SK-N-SH treated with all-trans-retinoic acid at 6 μM for 48 hours (cell line): ENCODE results near the gene PRKG1.

Source experiments
- ATAC-seq: fragments of 200-7000 bp; cut with Tn5 transposase; 3 replicates; pipeline ENCODE4 v1.9.1; 2020; ENCODE audit warnings: mild to moderate bottlenecking, moderate library complexity
- ARNTL ChIP-seq: fragments of 450-650 bp; formaldehyde crosslinking; IDR thresholded peaks from 2 replicates; pipeline ENCODE4 v1.5.0; 2020; ENCODE audit warnings: low read depth, mild to moderate bottlenecking, moderate library complexity, borderline replicate concordance
- BACH2 ChIP-seq: fragments of 250-450 bp; sonication (Bioruptor Pico); IDR thresholded peaks from 2 replicates; pipeline ENCODE4 v1.9.0; 2021; ENCODE audit warnings: mild to moderate bottlenecking, borderline replicate concordance
- CREB5 ChIP-seq: fragments of 250-450 bp; sonication (Bioruptor Pico); IDR thresholded peaks from 2 replicates; pipeline ENCODE4 v1.5.1; 2020; ENCODE audit warnings: low read depth, mild to moderate bottlenecking, moderate library complexity
- CSRNP3 ChIP-seq: fragments of 250-450 bp; sonication (Bioruptor Pico); IDR thresholded peaks from 2 replicates; pipeline ENCODE4 v1.5.1; 2021; ENCODE audit warnings: mild to moderate bottlenecking, moderate library complexity
- ESRRG ChIP-seq: fragments of 250-450 bp; sonication (Bioruptor Pico); IDR thresholded peaks from 2 replicates; pipeline ENCODE4 v1.6.1; 2021; ENCODE audit warnings: mild to moderate bottlenecking
- GLIS3 ChIP-seq: fragments of 250-450 bp; sonication (Bioruptor Pico); IDR thresholded peaks from 2 replicates; pipeline ENCODE4 v1.5.0; 2020; ENCODE audit warnings: mild to moderate bottlenecking, moderate library complexity
- ISL1 ChIP-seq: fragments of 250-450 bp; sonication (Bioruptor Pico); IDR thresholded peaks from 2 replicates; pipeline ENCODE4 v2.1.2; 2022; ENCODE audit warnings: mild to moderate bottlenecking, moderate library complexity
- OSR1 ChIP-seq: fragments of 250-450 bp; sonication (Bioruptor Pico); IDR thresholded peaks from 2 replicates; pipeline ENCODE4 v1.8.0; 2022; ENCODE audit warnings: moderate library complexity, mild to moderate bottlenecking, inconsistent platforms
- PPARA ChIP-seq: fragments of 250-450 bp; sonication (Bioruptor Pico); IDR thresholded peaks from 2 replicates; pipeline ENCODE4 v1.5.0; 2020; ENCODE audit warnings: mild to moderate bottlenecking, borderline replicate concordance
- RARB ChIP-seq: fragments of 250-450 bp; sonication (Bioruptor Pico); IDR thresholded peaks from 2 replicates; pipeline ENCODE4 v1.8.0; 2021; ENCODE audit warnings: mild to moderate bottlenecking, moderate library complexity
- SNAI2 ChIP-seq: fragments of 250-450 bp; sonication (Bioruptor Pico); IDR thresholded peaks from 2 replicates; pipeline ENCODE4 v1.5.0; 2020; ENCODE audit warnings: mild to moderate bottlenecking, moderate library complexity
- TCF4 ChIP-seq: fragments of 250-450 bp; sonication (Bioruptor Pico); IDR thresholded peaks from 2 replicates; pipeline ENCODE4 v1.8.0; 2021; ENCODE audit warnings: mild to moderate bottlenecking, moderate library complexity, borderline replicate concordance
- TOX ChIP-seq: fragments of 250-450 bp; sonication (Bioruptor Pico); IDR thresholded peaks from 2 replicates; pipeline ENCODE4 v1.8.0; 2021; ENCODE audit warnings: mild to moderate bottlenecking, moderate library complexity, borderline replicate concordance
- ZC3H10 ChIP-seq: fragments of 250-450 bp; sonication (Bioruptor Pico); IDR thresholded peaks from 2 replicates; pipeline ENCODE4 v1.5.1; 2021; ENCODE audit warnings: mild to moderate bottlenecking, moderate library complexity
- ZFP30 ChIP-seq: fragments of 450-650 bp; formaldehyde crosslinking; IDR thresholded peaks from 2 replicates; pipeline ENCODE4 v1.5.0; 2022; ENCODE audit warnings: mild to moderate bottlenecking, moderate library complexity
- ZNF565 ChIP-seq: fragments of 450-650 bp; formaldehyde crosslinking; conservative IDR thresholded peaks from 2 replicates; pipeline ENCODE4 v1.5.0; 2020; ENCODE audit warnings: low read depth, mild to moderate bottlenecking, moderate library complexity
- ZNF70 ChIP-seq: fragments of 450-650 bp; formaldehyde crosslinking; IDR thresholded peaks from 2 replicates; pipeline ENCODE4 v1.5.0; 2020; ENCODE audit warnings: mild to moderate bottlenecking, moderate library complexity
- ZNF8 ChIP-seq: fragments of 450-650 bp; formaldehyde crosslinking; IDR thresholded peaks from 2 replicates; pipeline ENCODE4 v1.5.0; 2020; ENCODE audit warnings: mild to moderate bottlenecking, moderate library complexity
- TF ChIP-seq, protein P1 (sequence below): fragments of 250-450 bp; sonication (Bioruptor Pico); IDR thresholded peaks from 2 replicates; pipeline ENCODE4 v1.8.0; 2021; ENCODE audit warnings: low read depth, mild to moderate bottlenecking, moderate library complexity, borderline replicate concordance
- TF ChIP-seq, protein P2 (sequence below): fragments of 250-450 bp; sonication (Bioruptor Pico); IDR thresholded peaks from 2 replicates; pipeline ENCODE4 v1.8.0; 2020; ENCODE audit warnings: mild to moderate bottlenecking, moderate library complexity, borderline replicate concordance

Gene PRKG1

GRCh38 chr10:51544933-51545332, 470.6 kb downstream of the PRKG1 start (continued):
- TF ChIP-seq, protein P1, sequence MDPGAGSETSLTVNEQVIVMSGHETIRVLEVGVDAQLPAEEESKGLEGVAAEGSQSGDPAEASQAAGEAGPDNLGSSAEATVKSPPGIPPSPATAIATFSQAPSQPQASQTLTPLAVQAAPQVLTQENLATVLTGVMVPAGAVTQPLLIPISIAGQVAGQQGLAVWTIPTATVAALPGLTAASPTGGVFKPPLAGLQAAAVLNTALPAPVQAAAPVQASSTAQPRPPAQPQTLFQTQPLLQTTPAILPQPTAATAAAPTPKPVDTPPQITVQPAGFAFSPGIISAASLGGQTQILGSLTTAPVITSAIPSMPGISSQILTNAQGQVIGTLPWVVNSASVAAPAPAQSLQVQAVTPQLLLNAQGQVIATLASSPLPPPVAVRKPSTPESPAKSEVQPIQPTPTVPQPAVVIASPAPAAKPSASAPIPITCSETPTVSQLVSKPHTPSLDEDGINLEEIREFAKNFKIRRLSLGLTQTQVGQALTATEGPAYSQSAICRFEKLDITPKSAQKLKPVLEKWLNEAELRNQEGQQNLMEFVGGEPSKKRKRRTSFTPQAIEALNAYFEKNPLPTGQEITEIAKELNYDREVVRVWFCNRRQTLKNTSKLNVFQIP (CRISPR knock-in tag), result no peak
- TF ChIP-seq ISL1 (CRISPR knock-in tag), result no peak
- no peak for TF ChIP-seq ARNTL (CRISPR knock-in tag)
- TF ChIP-seq, all 23 proteins: peak for 0

- TF ChIP-seq ZNF565 (CRISPR knock-in tag) (no peak), ZFP30 (CRISPR knock-in tag) (no peak), TOX (CRISPR knock-in tag) (no peak), ZNF8 (CRISPR knock-in tag) (no peak), ARNTL (CRISPR knock-in tag) (no peak), ZNF70 (CRISPR knock-in tag) (no peak), CSRNP3 (no peak), PPARA (CRISPR knock-in tag) (no peak), ZC3H10 (CRISPR knock-in tag) (no peak)
- TF ChIP-seq, protein P2, sequence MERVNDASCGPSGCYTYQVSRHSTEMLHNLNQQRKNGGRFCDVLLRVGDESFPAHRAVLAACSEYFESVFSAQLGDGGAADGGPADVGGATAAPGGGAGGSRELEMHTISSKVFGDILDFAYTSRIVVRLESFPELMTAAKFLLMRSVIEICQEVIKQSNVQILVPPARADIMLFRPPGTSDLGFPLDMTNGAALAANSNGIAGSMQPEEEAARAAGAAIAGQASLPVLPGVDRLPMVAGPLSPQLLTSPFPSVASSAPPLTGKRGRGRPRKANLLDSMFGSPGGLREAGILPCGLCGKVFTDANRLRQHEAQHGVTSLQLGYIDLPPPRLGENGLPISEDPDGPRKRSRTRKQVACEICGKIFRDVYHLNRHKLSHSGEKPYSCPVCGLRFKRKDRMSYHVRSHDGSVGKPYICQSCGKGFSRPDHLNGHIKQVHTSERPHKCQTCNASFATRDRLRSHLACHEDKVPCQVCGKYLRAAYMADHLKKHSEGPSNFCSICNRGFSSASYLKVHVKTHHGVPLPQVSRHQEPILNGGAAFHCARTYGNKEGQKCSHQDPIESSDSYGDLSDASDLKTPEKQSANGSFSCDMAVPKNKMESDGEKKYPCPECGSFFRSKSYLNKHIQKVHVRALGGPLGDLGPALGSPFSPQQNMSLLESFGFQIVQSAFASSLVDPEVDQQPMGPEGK (CRISPR knock-in tag), result no peak
- no peak for ATAC-seq
Observed at GRCh38 chr10:51547941-51548340, 473.7 kb downstream of the PRKG1 start.

DNA sequence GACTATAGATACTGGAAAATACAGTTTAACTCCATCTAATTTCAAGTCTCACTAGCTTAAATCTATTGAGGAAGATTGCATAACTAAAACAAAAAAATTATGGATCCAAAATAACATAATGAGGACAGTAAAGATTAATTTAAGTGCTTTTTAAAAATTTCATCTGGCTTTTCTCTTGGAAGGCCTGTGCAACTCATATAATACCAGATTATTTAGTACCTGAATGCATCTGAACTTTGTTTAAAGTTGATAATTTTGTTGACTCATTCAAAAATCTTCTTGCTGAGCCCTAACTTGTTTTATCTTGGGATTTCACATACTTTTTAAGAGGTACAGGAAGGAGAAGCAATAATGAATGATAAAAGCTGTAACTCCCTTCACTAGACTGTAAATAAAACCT, 478.6 kb downstream of the PRKG1 start:
- TF ChIP-seq RARB (CRISPR knock-in tag), result no peak
- TF ChIP-seq ISL1 (CRISPR knock-in tag), result peak; percentile 90
- no peak for TF ChIP-seq TCF4 (CRISPR knock-in tag)
- TF ChIP-seq ZNF8 (CRISPR knock-in tag), result no peak
- no peak for TF ChIP-seq GLIS3 (CRISPR knock-in tag)
- TF ChIP-seq CSRNP3, result no peak
- no peak for ATAC-seq

DNA sequence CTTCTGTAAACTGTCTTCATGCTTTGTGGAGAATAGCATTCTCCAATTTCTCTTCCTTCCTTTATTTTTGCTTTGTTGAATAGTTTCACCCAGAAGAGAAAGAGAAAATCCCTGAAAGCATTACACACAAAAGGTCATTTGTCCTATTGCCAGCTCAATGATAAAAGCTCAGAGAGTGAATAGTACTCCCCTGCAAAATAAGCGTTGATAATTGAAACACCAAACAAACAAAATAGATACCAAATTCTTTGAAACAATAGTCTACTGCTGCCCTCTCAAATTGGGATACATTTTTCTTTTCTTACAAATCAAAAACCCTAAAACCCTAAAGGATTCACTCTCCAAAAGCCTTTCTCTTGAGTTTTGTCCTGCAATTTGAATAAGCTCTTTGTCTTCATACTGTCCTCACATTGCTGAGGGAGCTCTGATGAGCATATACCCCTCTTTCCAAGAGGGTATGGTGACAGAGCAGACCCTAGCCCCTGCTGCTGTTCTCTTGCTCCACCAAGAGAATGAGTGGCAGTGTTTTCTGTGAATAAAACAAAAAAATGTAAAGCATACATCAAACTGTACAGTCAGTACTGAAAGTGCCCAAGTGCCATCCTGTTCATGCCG, 490.7 kb downstream of the PRKG1 start:
- no peak for ATAC-seq
- no peak for TF ChIP-seq ZNF8 (CRISPR knock-in tag)
- no peak for TF ChIP-seq CSRNP3
- no peak for TF ChIP-seq BACH2 (CRISPR knock-in tag)
- TF ChIP-seq ESRRG (CRISPR knock-in tag), result no peak
- no peak for TF ChIP-seq ZC3H10 (CRISPR knock-in tag)
- no peak for TF ChIP-seq TCF4 (CRISPR knock-in tag)
- TF ChIP-seq ISL1 (CRISPR knock-in tag), result no peak
- TF ChIP-seq CREB5 (CRISPR knock-in tag), result no peak
- TF ChIP-seq, protein P1 (CRISPR knock-in tag), result no peak
- no peak for TF ChIP-seq RARB (CRISPR knock-in tag)
- TF ChIP-seq OSR1 (CRISPR knock-in tag), result no peak
- no peak for TF ChIP-seq SNAI2 (CRISPR knock-in tag)
- no peak for TF ChIP-seq TOX (CRISPR knock-in tag)
- no peak for TF ChIP-seq ZFP30 (CRISPR knock-in tag)
- no peak for TF ChIP-seq ZNF565 (CRISPR knock-in tag)
- TF ChIP-seq PPARA (CRISPR knock-in tag), result no peak
- no peak for TF ChIP-seq ARNTL (CRISPR knock-in tag)
